GM18520 (cell line): ENCODE measurements around the gene DENND4C.
"Not testable (repeated sequence)": the region's sequence is repeated elsewhere in the genome, so short reads cannot be mapped to it uniquely, and the experiment has no call there.

Source experiments
- ATAC-seq: cut with Tn5 transposase; IDR thresholded peaks from one replicate; pipeline ENCODE4 v1.9.1; 2021; ENCODE audit not compliant: unreplicated experiment

The DENND4C gene

GRCh38 chr9:19223724-19224123 lies 6.8 kb upstream of the DENND4C start:
- no peak for ATAC-seq

GRCh38 chr9:19224563-19224962 lies 5.9 kb upstream of the DENND4C start:
- ATAC-seq = no peak

GRCh38 chr9:19229595-19230354 lies 718 bp upstream of the DENND4C start:
- peak; percentile 28 for ATAC-seq

- peak; percentile 0 for ATAC-seq
These were observed 822 bp downstream of the DENND4C start for GRCh38 chr9:19231126-19231903.

- ATAC-seq = no peak
These were observed 1.7 kb downstream of the DENND4C start for GRCh38 chr9:19231904-19232822.

- no peak for ATAC-seq
These were observed 2.3 kb downstream of the DENND4C start for GRCh38 chr9:19232823-19233194.

- ATAC-seq = no peak
These were observed 2.9 kb downstream of the DENND4C start for GRCh38 chr9:19233344-19233743.

GRCh38 chr9:19239955-19240354 lies 9.5 kb downstream of the DENND4C start:
- ATAC-seq = no peak

- no peak for ATAC-seq
These were observed 11.2 kb downstream of the DENND4C start for GRCh38 chr9:19241728-19242127.

GRCh38 chr9:19243366-19244033 lies 13.0 kb downstream of the DENND4C start:
- no peak for ATAC-seq

- ATAC-seq = no peak
These were observed 16.4 kb downstream of the DENND4C start for GRCh38 chr9:19246891-19247290.

- no peak for ATAC-seq
These were observed 16.9 kb downstream of the DENND4C start for GRCh38 chr9:19247420-19247819.

DNA sequence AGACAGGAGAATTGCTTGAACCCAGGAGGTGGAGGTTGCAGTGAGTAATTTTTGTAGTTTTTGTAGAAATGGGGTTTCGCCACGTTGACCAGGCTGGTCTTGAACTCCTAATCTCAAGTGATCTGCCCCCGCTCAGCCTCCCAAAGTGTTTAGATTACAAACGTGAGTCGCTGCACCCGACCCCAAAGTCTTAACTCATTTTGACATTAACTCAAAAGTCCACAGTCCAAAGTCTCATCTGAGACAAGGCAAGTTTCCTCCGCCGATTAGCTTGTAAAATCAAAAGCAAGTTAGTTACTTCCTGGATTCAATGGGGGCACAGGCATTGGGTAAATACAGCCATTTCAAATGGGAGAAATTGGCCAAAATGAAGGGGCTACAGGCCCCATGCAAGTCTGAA lies 19.9 kb downstream of the DENND4C start:
- ATAC-seq = not testable (repeated sequence)

GRCh38 chr9:19251203-19251602 lies 20.7 kb downstream of the DENND4C start:
- not testable (repeated sequence) for ATAC-seq

GRCh38 chr9:19251622-19252021 lies 21.1 kb downstream of the DENND4C start:
- not testable (repeated sequence) for ATAC-seq

DNA sequence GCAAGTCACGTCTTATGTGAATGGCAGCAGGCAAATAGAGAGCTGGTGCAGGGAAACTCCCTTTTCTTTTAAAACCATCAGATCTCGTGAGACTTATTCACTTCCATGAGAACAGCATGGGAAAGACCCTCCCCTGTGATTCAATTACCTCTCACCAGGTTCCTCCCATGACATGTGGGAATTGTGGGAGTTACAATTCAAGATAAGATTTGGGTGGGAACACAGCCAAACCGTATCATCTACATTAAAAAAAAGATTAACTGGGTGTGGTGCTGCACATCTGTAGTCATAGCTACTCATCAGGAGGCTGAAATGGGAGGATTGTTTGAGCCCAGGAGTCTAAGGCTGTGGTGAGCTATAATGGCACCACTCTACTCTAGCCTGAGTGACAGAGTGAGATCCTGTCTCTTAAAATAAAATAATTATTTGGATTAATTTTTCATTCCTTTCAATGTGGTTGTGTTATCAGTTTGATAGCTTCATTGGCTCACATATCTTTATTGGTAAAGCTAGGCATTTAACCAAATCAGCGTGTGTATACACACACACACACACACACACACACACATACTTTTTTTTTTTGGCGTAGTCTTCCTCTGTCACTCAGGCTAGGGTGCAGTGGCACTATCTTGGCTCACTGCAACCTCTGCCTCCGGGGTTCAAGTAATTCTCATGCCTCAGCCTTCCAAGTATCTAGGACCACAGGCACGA lies 21.8 kb downstream of the DENND4C start:
- no peak for ATAC-seq

GRCh38 chr9:19252885-19253219 lies 22.4 kb downstream of the DENND4C start:
- ATAC-seq = no peak

- no peak for ATAC-seq
These were observed 24.6 kb downstream of the DENND4C start for GRCh38 chr9:19255112-19255511.

- ATAC-seq = no peak
These were observed 25.3 kb downstream of the DENND4C start for GRCh38 chr9:19255821-19256220.

DNA sequence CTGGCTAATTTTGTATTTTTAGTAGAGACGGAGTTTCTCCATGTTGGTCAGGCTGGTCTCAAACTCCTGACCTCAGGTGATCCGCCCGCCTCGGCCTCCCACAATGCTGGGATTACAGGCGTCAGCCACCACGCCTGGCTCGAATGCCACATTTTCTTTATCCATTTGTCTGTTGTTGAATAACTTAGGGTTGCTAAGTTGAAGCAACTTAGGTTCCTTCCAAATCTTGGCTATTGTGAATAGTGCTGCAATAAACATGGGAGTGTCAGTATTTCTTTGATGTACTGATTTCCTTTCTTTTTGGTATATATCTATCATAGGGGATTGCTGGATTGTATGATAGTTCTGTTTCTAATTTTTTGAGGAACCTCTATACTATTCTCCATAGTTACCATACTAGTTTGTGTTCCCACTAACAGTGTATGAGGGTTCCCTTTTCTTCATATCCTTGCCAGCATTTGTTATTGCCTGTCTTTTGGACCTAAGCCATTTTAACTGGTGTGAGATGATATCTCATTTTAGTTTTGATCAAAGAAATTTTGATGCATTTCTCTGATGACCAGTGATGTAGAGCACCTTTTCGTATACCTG lies 29.3 kb downstream of the DENND4C start:
- not testable (repeated sequence) for ATAC-seq
